Measurements from ENCODE around the gene ZNF853.
A peak's percentile ranks its signal among the peaks of the same experiment; 100 is the strongest.
"Not testable (repeated sequence)": the region's sequence is repeated elsewhere in the genome, so short reads cannot be mapped to it uniquely, and the experiment has no call there.

The ZNF853 gene

DNA sequence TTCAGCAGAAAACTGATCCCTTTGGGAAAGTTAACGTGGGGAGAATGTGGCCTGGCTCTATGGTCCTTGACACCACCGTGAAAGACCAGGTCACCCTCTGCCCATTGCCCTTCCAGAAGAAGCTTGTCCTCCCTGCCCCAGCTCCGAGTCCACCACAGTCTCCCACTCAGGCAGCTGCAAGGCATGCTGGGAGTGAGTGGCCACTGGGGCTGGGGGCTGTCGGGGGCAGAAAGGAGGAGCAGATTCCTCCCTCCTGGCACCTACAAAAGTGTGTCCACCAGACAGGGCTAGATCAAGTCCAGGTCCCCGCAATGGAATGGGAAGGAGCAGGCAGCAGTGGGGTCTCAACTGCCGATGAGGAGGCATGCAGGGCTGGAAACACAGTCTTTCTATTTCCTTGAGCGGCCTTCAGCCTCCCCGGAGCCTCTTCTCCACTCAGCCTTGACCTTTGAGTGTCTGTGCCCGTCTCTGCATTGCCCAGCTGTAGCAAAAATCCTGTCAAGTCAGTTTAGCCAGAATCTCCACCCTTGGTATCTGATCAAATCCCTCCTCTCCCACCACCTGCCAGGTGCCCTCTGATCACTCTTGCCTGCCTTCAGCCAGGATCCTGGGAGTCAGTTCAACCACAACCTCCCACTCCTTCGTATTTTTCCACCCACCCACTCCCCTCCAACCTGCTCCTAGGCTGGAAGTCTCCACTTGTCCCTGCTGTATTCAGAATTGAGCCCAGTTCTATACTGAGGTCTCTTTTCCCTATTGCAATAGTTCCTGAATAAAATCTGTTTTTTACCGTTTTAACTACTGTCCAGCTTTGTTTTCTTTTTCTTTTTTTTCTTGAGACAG, 14.8 kb downstream of the ZNF853 start:
- no peak for FAIRE-seq
- no peak for DNase-seq (ENCODE audit: insufficient read length, low spot score)
- TF ChIP-seq, protein P1, sequence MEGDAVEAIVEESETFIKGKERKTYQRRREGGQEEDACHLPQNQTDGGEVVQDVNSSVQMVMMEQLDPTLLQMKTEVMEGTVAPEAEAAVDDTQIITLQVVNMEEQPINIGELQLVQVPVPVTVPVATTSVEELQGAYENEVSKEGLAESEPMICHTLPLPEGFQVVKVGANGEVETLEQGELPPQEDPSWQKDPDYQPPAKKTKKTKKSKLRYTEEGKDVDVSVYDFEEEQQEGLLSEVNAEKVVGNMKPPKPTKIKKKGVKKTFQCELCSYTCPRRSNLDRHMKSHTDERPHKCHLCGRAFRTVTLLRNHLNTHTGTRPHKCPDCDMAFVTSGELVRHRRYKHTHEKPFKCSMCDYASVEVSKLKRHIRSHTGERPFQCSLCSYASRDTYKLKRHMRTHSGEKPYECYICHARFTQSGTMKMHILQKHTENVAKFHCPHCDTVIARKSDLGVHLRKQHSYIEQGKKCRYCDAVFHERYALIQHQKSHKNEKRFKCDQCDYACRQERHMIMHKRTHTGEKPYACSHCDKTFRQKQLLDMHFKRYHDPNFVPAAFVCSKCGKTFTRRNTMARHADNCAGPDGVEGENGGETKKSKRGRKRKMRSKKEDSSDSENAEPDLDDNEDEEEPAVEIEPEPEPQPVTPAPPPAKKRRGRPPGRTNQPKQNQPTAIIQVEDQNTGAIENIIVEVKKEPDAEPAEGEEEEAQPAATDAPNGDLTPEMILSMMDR (IDR thresholded peaks at IDR 0.05; ENCODE audit: insufficient read depth, missing control alignments), result no peak

DNA sequence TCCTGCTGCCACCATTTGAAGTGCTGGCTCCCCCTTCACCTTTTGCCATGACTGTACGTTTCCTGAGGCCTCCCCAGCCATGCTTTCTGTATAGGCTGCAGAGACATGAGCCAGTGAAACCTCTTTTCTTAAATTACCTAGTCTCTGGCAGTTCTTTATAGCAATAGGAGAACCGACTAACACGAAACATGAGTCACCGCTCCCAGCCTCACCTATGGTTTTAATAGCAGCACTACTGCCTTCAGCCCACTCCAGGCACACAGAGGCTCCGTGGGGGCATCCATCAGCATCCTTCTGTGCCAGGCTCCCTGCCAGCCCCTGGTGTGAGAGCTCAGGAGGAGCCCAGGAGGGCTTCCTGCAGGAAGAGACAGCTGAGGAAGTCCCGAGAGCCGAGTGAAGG, 16.2 kb downstream of the ZNF853 start:
- FAIRE-seq (no peak), DNase-seq (ENCODE audit: insufficient read length, low spot score) (no peak)
- TF ChIP-seq, protein P1 (IDR thresholded peaks at IDR 0.05; ENCODE audit: insufficient read depth, missing control alignments), result no peak

DNA sequence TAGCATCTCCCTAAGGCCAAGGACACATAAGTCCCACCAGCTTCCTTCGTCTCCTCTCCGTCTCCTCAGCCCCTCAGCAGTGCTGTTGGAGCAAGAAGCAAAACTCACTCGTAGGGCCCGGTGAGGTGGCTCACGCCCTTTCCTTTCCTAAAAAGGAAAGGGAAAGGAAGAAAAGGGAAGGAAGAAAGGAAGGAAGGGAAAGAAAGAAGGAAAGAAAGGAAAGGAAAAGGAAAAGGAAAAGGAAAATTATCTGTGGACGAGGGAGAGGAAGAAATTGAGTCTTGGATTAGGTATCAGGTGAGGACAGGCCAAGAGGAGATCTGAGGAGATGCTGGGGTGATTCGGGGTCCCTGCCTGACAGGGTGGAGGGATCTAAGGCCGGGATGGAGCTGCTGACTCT, 18.6 kb downstream of the ZNF853 start:
- no peak for DNase-seq (ENCODE audit: insufficient read length, low spot score)
- TF ChIP-seq, protein P1 (IDR thresholded peaks at IDR 0.05; ENCODE audit: insufficient read depth, missing control alignments), result no peak

DNA sequence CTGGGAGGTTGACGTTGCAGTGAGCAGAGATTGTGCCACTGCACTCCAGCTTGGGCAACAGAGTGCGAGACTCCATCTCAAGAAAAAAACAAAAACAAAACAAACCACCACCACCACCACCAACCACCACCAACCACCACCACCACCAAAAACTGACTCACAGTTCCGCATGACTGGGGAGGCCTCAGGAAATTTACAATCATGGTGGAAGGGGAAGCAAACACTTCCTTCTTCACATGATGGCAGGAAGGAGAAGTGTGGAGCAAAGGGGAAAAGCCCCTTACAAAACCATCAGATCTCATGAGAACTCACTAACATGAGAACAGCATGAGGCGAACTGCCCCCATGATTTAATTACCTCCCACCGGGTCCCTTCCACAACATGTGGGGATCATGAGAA, 19.6 kb downstream of the ZNF853 start:
- not testable (repeated sequence) for DNase-seq (ENCODE audit: insufficient read length, low spot score); FAIRE-seq

More for the DNA sequence above, 18.6 kb downstream of the ZNF853 start:
- no peak for FAIRE-seq

DNA sequence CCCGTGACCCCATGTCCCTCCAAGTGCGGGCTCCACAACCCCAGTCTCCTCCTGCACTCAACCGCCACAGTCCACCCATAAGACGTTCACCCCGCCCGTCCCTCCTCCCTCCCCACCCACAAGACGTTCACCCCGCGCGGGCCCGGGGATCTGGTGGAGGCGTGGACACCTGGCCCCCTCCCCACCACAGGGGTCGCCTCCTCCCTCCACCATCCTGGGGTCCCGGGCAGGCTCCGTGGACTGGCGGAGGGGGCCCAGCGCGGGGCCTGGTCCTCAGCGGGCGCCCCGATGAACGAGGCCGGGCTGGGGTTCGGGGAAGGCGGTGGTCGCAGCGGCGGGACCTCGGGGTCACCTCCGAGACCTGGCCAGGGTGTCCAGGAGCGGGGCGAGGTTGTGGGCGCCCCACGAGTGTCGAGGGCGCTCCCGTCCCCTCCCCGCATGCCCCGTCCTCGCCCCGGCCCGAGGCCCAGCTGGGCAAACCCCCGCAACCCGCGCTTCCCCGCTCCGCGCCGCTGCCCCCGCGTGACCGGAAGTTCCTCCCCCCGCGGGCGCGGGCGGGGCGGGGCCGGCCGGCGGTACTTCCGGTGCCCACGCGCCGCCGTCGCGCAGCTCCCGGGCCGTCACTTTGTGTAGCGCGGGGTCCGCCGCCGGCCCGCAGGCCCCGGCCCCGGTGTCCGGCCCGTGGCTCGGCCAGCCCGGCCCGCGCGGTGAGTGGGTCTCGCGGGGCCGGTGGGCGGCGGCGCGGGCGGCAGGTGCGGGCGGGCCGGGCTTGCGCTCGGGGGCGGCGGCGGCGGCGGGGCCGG, 21.5 kb downstream of the ZNF853 start, which contains the start of gene ZNF316:
TSS of gene ZNF316 (plus strand) at position 578 of the 803 bp plus-strand sequence. CDS start 5,092 bp downstream, outside the sequence.
- DNase-seq (ENCODE audit: insufficient read length, low spot score), result peak; percentile 85
- no peak for FAIRE-seq
- TF ChIP-seq, protein P1 (IDR thresholded peaks at IDR 0.05; ENCODE audit: insufficient read depth, missing control alignments), result no peak

DNA sequence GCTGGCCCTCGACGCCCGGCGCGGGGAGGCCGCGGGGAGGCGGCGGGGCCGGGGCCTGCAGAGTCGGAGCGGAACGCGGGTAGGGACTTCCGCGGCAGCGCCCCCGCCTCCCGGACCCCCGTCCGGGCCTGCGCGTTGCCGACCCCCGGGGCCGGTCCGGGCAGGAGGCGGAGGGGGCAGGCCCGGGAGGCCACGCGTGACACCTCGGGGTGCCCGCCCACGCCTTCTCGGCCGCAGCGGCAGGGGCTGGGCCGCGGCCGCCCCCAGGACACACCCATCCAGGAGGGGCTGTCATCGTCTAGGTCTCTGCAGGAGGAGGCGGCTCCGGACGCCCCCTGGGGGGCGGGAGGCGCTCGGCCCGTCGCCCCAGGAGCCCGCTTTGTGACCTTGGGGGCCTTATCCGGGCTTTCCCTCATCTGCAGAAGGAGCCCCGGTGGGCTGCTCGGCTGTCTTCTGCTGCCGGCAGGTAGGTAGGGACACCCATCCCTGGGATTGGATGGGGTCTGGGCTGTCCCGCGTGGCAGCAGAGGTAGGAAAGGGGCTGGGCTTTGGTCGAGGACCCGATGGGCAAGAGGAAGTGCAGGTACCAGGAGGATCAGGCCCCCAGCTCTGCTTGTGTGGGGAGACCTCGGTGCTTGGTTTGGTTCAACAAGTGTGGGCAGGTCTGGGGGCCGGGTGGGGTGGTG, 22.3 kb downstream of the ZNF853 start:
- DNase-seq (ENCODE audit: insufficient read length, low spot score), result peak; percentile 80
- FAIRE-seq, result no peak
- TF ChIP-seq, protein P1 (IDR thresholded peaks at IDR 0.05; ENCODE audit: insufficient read depth, missing control alignments), result peak; percentile 19

DNA sequence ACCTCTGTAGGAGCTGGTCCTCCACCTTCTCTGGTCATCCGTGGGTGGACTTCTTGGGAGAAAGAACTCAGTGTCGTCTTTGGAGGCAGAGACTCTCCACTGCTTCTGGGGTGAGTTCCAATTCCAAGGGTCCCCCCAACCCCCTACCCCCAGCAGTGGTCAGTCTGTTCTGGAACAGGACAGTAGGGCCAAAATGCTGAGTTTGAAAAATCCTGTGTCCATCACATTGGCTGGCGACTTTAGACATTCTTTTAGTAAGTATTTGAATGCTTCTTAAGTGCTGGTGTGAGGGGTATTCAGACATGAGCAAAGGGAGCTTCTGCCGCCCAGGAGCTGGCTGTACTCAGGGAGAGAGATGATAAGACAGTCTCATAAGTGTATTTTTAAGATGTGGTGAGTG, 23.6 kb downstream of the ZNF853 start:
- TF ChIP-seq, protein P1 (IDR thresholded peaks at IDR 0.05; ENCODE audit: insufficient read depth, missing control alignments), result no peak
- DNase-seq (ENCODE audit: insufficient read length, low spot score), result no peak
- no peak for FAIRE-seq

All from D721Med (cell line).